8988T (cell line): ENCODE results near the gene GMEB1.
"Not testable (repeated sequence)": the region's sequence is repeated elsewhere in the genome, so short reads cannot be mapped to it uniquely, and the experiment has no call there.

Source experiments
- DNase-seq: peaks from one replicate; pipeline ENCODE4 v3.0.0; 2011

The GMEB1 gene

GRCh38 chr1:28675924-28676257 lies 7.3 kb downstream of the GMEB1 start:
- no peak for DNase-seq

DNA sequence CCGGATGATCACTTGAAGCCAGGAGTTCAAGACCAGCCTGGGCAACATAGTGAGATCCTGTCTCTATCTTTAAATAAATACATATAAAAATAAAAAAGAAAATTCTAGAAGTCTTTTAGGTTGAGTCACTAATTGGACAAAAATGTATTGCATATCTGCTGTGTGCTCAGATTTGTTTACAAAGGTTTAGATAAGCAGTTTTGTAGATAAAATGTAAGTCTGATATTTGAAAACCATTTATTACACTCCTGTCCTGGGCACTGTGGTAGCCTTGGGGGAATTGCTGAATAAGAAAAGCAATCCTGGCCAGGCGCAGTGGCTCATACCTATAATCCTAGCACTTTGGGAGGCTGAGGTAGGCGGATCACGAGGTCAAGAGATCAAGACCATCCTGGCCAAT lies 11.6 kb downstream of the GMEB1 start:
- no peak for DNase-seq

DNA sequence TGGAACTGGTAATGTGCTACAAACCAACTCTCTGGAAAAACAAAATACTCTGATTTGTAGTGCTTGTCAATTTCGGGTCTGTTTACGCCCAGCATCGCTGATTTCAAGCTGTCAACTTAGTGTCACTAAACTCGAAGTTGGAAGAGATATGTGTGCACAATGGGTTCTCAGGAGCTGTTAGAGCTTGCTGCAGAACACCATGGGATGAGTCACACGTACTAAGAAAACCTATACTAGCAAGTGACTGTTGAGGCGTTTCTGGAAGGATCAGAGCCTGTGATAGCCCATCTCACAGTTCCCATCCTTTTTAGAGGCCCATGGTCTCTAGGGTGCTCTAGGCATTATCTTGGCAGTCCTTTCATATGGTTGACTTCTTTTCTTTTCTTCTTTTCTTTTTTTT lies 14.3 kb downstream of the GMEB1 start:
- DNase-seq: no peak

GRCh38 chr1:28684937-28685336 lies 16.4 kb downstream of the GMEB1 start:
- DNase-seq: no peak

DNA sequence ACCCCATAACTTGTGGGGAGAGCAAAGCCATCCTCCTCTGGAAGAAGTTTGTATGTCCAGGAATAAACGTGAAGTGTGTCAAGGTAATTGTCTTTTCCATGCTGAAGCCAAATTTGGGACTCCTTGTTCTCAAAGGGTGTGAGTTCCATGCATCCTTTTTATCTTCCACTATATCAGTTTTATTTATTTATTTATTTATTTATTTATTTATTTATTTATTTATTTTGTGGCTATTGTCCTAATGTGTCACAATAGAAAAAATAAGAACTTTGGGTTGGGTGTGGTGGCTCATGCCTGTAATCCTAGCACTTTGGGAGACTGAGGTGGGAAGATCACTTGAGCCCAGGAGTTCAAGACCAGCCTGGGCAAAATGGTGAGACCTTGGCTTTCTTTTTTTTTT lies 23.0 kb downstream of the GMEB1 start:
- not testable (repeated sequence) for DNase-seq

- no peak for DNase-seq
Measured at GRCh38 chr1:28703629-28704028, 35.0 kb downstream of the GMEB1 start.

DNA sequence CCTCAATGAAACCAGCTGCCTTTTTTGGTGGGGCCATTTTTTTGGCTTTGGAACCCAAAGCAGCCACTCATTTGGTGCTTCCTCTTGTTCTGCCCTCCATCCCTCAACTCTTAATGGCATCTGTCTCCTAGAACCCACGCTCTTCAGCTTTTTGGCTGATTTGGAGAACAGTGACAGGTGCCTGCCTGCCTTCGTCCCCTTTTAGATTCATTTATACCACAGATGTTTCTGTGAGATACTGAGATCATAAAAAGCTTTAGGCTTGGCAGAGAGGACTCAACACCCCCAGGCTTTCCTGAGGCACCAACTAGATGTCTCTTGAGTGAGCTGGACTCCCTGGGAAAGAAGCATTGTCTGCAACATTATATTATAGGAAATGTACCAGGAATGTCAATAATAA lies 47.8 kb downstream of the GMEB1 start:
- no peak for DNase-seq

- no peak for DNase-seq
Measured at GRCh38 chr1:28718166-28718565, 49.6 kb downstream of the GMEB1 start.

- DNase-seq: no peak
Measured at GRCh38 chr1:28718586-28719331, 50.2 kb downstream of the GMEB1 start.

GRCh38 chr1:28719332-28719619 lies 50.7 kb downstream of the GMEB1 start:
- no peak for DNase-seq

DNA sequence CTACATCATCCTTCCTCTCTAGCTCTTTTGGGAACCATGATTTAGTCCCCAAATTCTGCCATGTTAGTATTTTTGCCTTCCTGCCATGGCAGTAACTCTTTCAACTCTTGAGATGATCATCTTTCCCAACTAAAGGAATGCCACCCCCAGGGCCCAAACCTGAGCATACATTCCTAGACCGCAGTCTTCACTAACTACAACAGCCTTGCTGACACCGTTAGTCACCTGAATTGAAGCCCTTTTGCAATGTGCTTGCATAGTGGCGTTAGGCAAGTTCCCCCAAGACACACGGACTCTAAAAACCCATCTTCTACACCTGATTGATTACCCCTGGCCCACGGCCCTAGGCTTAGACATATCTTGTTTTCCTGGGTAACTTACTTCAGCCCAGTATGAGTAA lies 51.8 kb downstream of the GMEB1 start:
- no peak for DNase-seq

GRCh38 chr1:28721927-28722326 lies 53.3 kb downstream of the GMEB1 start:
- not testable (repeated sequence) for DNase-seq

GRCh38 chr1:28725365-28725764 lies 56.8 kb downstream of the GMEB1 start:
- not testable (repeated sequence) for DNase-seq

DNA sequence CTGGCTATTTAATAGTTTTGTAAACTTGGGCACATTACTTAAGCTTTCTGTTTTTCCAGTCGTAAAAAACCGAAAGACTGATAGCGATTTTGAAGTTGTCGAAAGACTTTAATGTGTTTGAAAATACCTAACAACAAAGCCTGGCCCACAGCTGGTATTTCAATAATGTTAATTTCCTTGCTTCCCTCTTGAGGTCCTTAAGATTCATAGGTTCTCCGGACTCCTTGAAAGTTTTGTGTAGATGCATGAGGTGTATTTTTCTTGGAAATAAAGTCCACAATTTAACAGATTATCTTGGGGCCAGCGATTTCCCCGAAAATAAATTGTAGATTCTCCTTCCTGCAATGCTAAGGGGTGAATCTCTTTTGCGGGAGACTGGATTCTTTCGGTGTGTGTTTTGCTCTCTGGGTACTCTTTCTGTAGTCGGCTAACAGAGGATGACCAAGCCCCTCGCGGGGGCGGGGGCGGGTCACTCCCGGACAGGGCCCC lies 67.4 kb downstream of the GMEB1 start:
- DNase-seq: no peak

GRCh38 chr1:28736450-28737306 lies 68.1 kb downstream of the GMEB1 start, which contains the start of gene YTHDF2:
Gene YTHDF2, plus strand, starts transcription at chr1:28736940. Its CDS starts 181 bp downstream, at chr1:28737121.
- peak; percentile 63 for DNase-seq

GRCh38 chr1:28737307-28738132 lies 68.9 kb downstream of the GMEB1 start:
- DNase-seq: no peak

GRCh38 chr1:28740118-28740517 lies 71.5 kb downstream of the GMEB1 start:
- no peak for DNase-seq

GRCh38 chr1:28744184-28744583 lies 75.6 kb downstream of the GMEB1 start:
- DNase-seq: no peak

- DNase-seq: no peak
Measured at GRCh38 chr1:28745653-28746173, 77.1 kb downstream of the GMEB1 start.

DNA sequence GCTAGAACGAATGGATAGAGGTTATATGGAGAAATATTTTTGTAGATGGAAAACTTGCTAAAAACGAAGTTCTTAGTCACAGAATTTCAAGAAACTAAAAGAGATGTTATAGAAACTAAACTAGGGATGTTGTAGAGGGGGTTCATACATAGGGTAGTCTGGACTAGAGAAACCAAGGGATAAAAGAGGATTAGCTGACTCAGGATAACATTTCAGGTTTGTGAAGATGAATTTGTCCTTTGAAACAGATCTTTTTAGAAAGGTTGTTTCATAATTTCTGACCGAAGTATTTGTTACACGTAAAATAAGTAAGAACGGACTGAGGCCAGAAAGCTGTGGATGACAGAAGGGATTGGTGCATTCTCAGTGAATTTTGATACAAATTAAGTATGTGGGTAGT lies 81.7 kb downstream of the GMEB1 start:
- DNase-seq: no peak

- DNase-seq: not testable (repeated sequence)
Measured at GRCh38 chr1:28750771-28751294, 82.2 kb downstream of the GMEB1 start.

DNA sequence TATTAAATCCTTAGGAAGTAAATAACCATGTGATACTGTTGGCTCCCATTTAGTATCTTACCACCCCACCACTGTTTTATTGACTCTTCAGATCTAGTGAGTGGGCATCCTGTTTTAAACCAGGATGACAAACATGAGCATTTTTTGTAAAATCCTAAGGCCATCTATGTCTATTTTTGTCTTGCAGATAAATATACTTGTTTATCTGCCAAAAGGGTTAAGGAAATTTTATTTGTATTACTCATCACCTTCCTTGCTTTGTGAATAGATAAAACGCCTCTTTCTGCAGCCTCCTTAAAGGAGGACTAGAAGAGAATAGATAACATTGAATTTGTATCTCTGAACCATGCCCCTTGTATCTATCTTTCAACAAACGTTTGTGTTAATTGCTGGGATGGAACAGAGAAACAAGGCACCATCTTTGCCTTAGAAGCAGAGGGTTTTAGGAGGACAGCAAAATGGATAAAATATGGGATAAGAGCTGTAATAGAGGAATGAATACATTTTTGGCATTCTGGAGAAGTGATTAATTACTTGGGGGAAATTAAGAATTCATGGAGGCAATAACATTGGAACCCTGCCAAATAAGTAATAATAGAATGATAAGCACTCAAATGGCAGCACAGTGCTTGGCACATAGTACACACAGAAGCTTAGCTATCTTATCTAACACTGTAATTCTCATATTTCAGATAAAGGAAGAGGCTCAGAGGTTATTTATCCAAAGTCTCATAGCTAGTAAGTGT lies 82.9 kb downstream of the GMEB1 start:
- DNase-seq: no peak
